Right ventricle myocardium superior (tissue), 1 donor: ENCODE results near the gene METTL17. TPM values are rescaled to one million over a fixed set of nuclear protein-coding genes. Genes with fewer than 3 reads are reported as not detected.
A peak's percentile ranks its signal among the peaks of the same experiment; 100 is the strongest.
"Not testable (repeated sequence)": the region's sequence is repeated elsewhere in the genome, so short reads cannot be mapped to it uniquely, and the experiment has no call there.

Experiments used
- ATAC-seq: fragments of 200-7000 bp; cut with Tn5 transposase; one replicate; pipeline ENCODE4 v1.9.1; 2020; ENCODE audit warnings: mild to moderate bottlenecking; ENCODE audit not compliant: poor library complexity
- DNase-seq: peaks from one replicate; pipeline ENCODE4 v3.0.0-alpha.2; 2020
- intact Hi-C: fragments of 100-400 bp; cut with DNase I; formaldehyde crosslinking; loops from one replicate; pipeline ENCODE4 v1.11.2; 2022
- microRNA-seq: library from miRNA; unstranded; fragments of <30 nt; microRNA quantifications from one replicate; pipeline ENCODE4 v1.2.0, GENCODE V29; 2020
- total RNA-seq: library from RNA; stranded (reverse); fragmentation: NEBNext Ultra II Directional; extraction: Animal tissue kit (Norgen Biotek cat#: 25700); gene quantifications from one replicate; pipeline ENCODE4 v1.2.1, GENCODE V29; 2021
- donor health status: DM: no; HTN: yes; CAD: no; lungs with severe emphysema.

Gene METTL17
- total RNA-seq, 1 donor from 2014 or later: 41.7 TPM

- peak; percentile 93 for ATAC-seq
- intact Hi-C loops: loop anchor here (2.0 kb wide), 1 partner anchor 24 kb away; no protein-coding TSS in a partner anchor
- peak; percentile 90 for DNase-seq
Observed at GRCh38 chr14:21038441-21039422, 49.0 kb downstream of the METTL17 start.

GRCh38 chr14:21039585-21040369, 50.0 kb downstream of the METTL17 start:
- ATAC-seq (peak; percentile 81), DNase-seq (peak; percentile 52)
- intact Hi-C loops: loop anchor here (2.0 to 10.0 kb wide), 2 partner anchors 25 to 355 kb away; partner anchors contain the start of genes ANG and RNASE4

- intact Hi-C loops: loop anchor here (10.0 kb wide), 1 partner anchor 356 kb away; the partner anchor contains the start of genes ANG and RNASE4
- DNase-seq: no peak
- ATAC-seq: no peak
Observed at GRCh38 chr14:21040370-21040925, 50.7 kb downstream of the METTL17 start.

- DNase-seq, ATAC-seq: not testable (repeated sequence)
- intact Hi-C loops: loop anchor here (10.0 kb wide), 1 partner anchor 356 kb away; the partner anchor contains the start of genes ANG and RNASE4
Observed at GRCh38 chr14:21040941-21041340, 51.2 kb downstream of the METTL17 start.

- DNase-seq: no peak
- ATAC-seq: no peak
- intact Hi-C loops: loop anchor here (10.0 kb wide), 1 partner anchor 357 kb away; the partner anchor contains the start of genes ANG and RNASE4
Observed at GRCh38 chr14:21041676-21042433, 52.1 kb downstream of the METTL17 start, which contains the start of gene RNASE7. TSS of gene RNASE7 (plus strand) at chr14:21042362. CDS start at chr14:21042993, 631 bp downstream.

GRCh38 chr14:21042918-21043317, 53.1 kb downstream of the METTL17 start:
- peak; percentile 36 for ATAC-seq
- intact Hi-C loops: loop anchor here (10.0 kb wide), 1 partner anchor 358 kb away; the partner anchor contains the start of genes ANG and RNASE4
- DNase-seq: peak; percentile 51

GRCh38 chr14:21043387-21043973, 53.7 kb downstream of the METTL17 start:
- intact Hi-C loops: loop anchor here (10.0 kb wide), 1 partner anchor 359 kb away; the partner anchor contains the start of genes ANG and RNASE4
- DNase-seq (no peak), ATAC-seq (peak; percentile 16)

GRCh38 chr14:21043974-21044618, 54.3 kb downstream of the METTL17 start:
- intact Hi-C loops: loop anchor here (10.0 kb wide), 1 partner anchor 359 kb away; the partner anchor contains the start of genes ANG and RNASE4
- DNase-seq (peak; percentile 65), ATAC-seq (peak; percentile 54)

Small RNA genes lying within 50 kb of the gene (microRNA-seq; reads per million reads assigned to microRNA genes)
- gene MIR6717: not detected

Other genes starting within 250 kb of the METTL17 start
- gene EDDM3A, start 244.1 kb upstream of the METTL17 start, total RNA-seq: not detected
- gene EDDM3B, start 221.6 kb upstream of the METTL17 start, total RNA-seq: not detected
- 6.4 TPM for gene RNASE6, start 208.7 kb upstream of the METTL17 start, total RNA-seq
- gene RNASE1, start 187.1 kb upstream of the METTL17 start, total RNA-seq: 317 TPM
- not detected for gene RNASE3, start 98.6 kb upstream of the METTL17 start, total RNA-seq
- gene RNASE2, start 34.5 kb upstream of the METTL17 start, total RNA-seq: 2.5 TPM
- gene SLC39A2, start 9.3 kb downstream of the METTL17 start, total RNA-seq: not detected
- gene NDRG2, start 35.1 kb downstream of the METTL17 start, total RNA-seq: 327 TPM
- 0.81 TPM for gene TPPP2, start 40.2 kb downstream of the METTL17 start, total RNA-seq
- not detected for gene RNASE13, start 44.8 kb downstream of the METTL17 start, total RNA-seq
- not detected for gene RNASE7, start 52.4 kb downstream of the METTL17 start, total RNA-seq
- gene RNASE8, start 67.8 kb downstream of the METTL17 start, total RNA-seq: not detected
- 21.2 TPM for gene ARHGEF40, start 80.3 kb downstream of the METTL17 start, total RNA-seq
- gene ZNF219, start 108.7 kb downstream of the METTL17 start, total RNA-seq: 50.0 TPM
- gene TMEM253, start 111.1 kb downstream of the METTL17 start, total RNA-seq: 0.43 TPM
- not detected for gene OR5AU1, start 166.1 kb downstream of the METTL17 start, total RNA-seq